K562 (cell line): ENCODE measurements around the gene IL33. TPM values are rescaled to one million over a fixed set of nuclear protein-coding genes. Genes with fewer than 3 reads are reported as not detected.

Experiments used
- ATAC-seq: fragments of 200-7000 bp; cut with Tn5 transposase; 3 replicates; pipeline ENCODE4 v1.9.1; 2020; ENCODE audit warnings: moderate library complexity
- BruUV-seq: library from RNA; stranded (reverse); fragments of 400-500 nt; replicated peaks from 2 replicates; lab custom pipeline; 2021; lab: Mats Ljungman, UMichigan
- CTCF ChIA-PET: fragments of 300-600 bp; formaldehyde crosslinking; extraction: SDS; loops from one replicate; lab custom pipeline; 2021; ENCODE audit warnings: low intra/inter-chr PET ratio; lab: Yijun Ruan, JAX
- POLR2A ChIA-PET: fragments of 300-600, 350-650 bp; sonication (Branson Sonifier 250); formaldehyde crosslinking; extraction: SDS; loops from one replicate; lab custom pipeline; 2021; ENCODE audit warnings: antibody characterized with exemption, inconsistent platforms; lab: Yijun Ruan, JAX
- DNase-seq, 4 experiments: peaks; one replicate each; pipeline versions ENCODE4 v3.0.0 to v3.0.0-alpha.2; 2011 to 2018; ENCODE audit warnings: low spot score in 3 of 4, mixed read lengths in 3 of 4; ENCODE audit errors: extremely low read depth in 1 of 4
- FAIRE-seq: peaks from 2 replicates; lab custom pipeline; 2011; peaks lifted over from hg19 to GRCh38; lab: Jason Lieb, UNC
- H2AFZ ChIP-seq: 2 replicates; pipeline ENCODE4 v1.6.0; 2011; ENCODE audit warnings: low read depth, low read length, control low read depth, inconsistent platforms
- H3K27ac ChIP-seq: fragments of 200-600 bp; 3 replicates; pipeline ENCODE4 v1.8.0; 2011; ENCODE audit warnings: low read depth, mild to moderate bottlenecking, control low read depth, inconsistent platforms, low read length, moderate library complexity, mixed read lengths; ENCODE audit errors: extremely low read depth
- H3K27me3 ChIP-seq, 2 experiments: fragments of 300-600 bp in 1 of 2; 2 replicates in 1 of 2; 3 replicates in 1 of 2; pipeline versions ENCODE4 v1.6.0 to v1.8.0; 2011; ENCODE audit warnings: inconsistent platforms in 2 of 2, low read length in 2 of 2, mild to moderate bottlenecking in 1 of 2, mixed read lengths in 1 of 2, moderate library complexity in 1 of 2; ENCODE audit not compliant: control insufficient read depth in 2 of 2, insufficient read depth in 2 of 2
- H3K36me3 ChIP-seq: fragments of 300-600 bp; 3 replicates; pipeline ENCODE4 v1.8.0; 2011; ENCODE audit warnings: mild to moderate bottlenecking, low read length, inconsistent platforms; ENCODE audit not compliant: control insufficient read depth, insufficient read depth
- H3K4me1 ChIP-seq, 2 experiments: fragments of 200-600 bp in 1 of 2; replicated peaks in 1 of 2; 2 replicates in 1 of 2; 3 replicates in 1 of 2; pipeline versions ENCODE4 v1.5.1 to v1.8.0; 2011; ENCODE audit warnings: inconsistent platforms in 2 of 2, low read length in 2 of 2, mild to moderate bottlenecking in 1 of 2, mixed read lengths in 1 of 2, moderate library complexity in 1 of 2; ENCODE audit not compliant: control insufficient read depth in 2 of 2, insufficient read depth in 2 of 2
- H3K4me2 ChIP-seq: 2 replicates; pipeline ENCODE4 v1.6.1; 2011; ENCODE audit warnings: low read length, control low read depth, inconsistent platforms, mixed read lengths; ENCODE audit not compliant: insufficient read depth
- H3K4me3 ChIP-seq: fragments of 200-600 bp; sonication (generic), shearing (Covaris generic); 2 replicates; pipeline ENCODE4 v1.5.1; 2016; ENCODE audit warnings: control low read depth, inconsistent platforms
- H3K79me2 ChIP-seq: fragments of 200-600 bp; 3 replicates; pipeline ENCODE4 v1.8.0; 2011; ENCODE audit warnings: low read length, inconsistent platforms; ENCODE audit not compliant: control insufficient read depth, insufficient read depth
- H3K9ac ChIP-seq, 2 experiments: 2 replicates each; pipeline versions ENCODE4 v1.6.0 to v1.6.1; 2011; ENCODE audit warnings: low read depth in 2 of 2, low read length in 2 of 2, control low read depth in 1 of 2, inconsistent platforms in 1 of 2, mild to moderate bottlenecking in 1 of 2, mixed read lengths in 1 of 2; ENCODE audit not compliant: insufficient read depth in 1 of 2
- H3K9me1 ChIP-seq: one replicate; pipeline ENCODE4 v1.6.0; 2011; ENCODE audit warnings: inconsistent platforms, mild to moderate bottlenecking, low read length, moderate library complexity; ENCODE audit not compliant: control insufficient read depth, insufficient read depth
- H3K9me3 ChIP-seq: replicated peaks from 2 replicates; pipeline ENCODE4 v1.5.1; 2011; ENCODE audit warnings: low read depth, low read length, inconsistent platforms; ENCODE audit not compliant: control insufficient read depth, insufficient read depth
- H4K20me1 ChIP-seq: replicated peaks from 2 replicates; pipeline ENCODE4 v1.6.1; 2011; ENCODE audit warnings: low read length, inconsistent platforms, mixed read lengths; ENCODE audit not compliant: control insufficient read depth, insufficient read depth
- CEBPB ChIP-seq: fragments of 450-650 bp; IDR thresholded peaks from 2 replicates; pipeline ENCODE4 v1.6.1; 2016; ENCODE audit warnings: missing genetic modification characterization, missing compliant biosample characterization
- CEBPG ChIP-seq, 3 experiments: fragments of 200-800 bp in 1 of 3; sonication (Bioruptor generic) in 1 of 3; sonication (generic) in 1 of 3; formaldehyde crosslinking in 1 of 3; IDR thresholded peaks in 2 of 3; conservative IDR thresholded peaks in 1 of 3; 2 replicates each; pipeline versions ENCODE4 v1.6.1 to v1.8.0; 2016 to 2022; ENCODE audit warnings: missing compliant biosample characterization in 2 of 3, missing genetic modification characterization in 2 of 3, mild to moderate bottlenecking in 1 of 3, missing genetic modification reagents in 1 of 3
- GATAD2A ChIP-seq: fragments of 450-650 bp; IDR thresholded peaks from 2 replicates; pipeline ENCODE4 v1.6.1; 2017
- NFIX ChIP-seq: fragments of 250-450 bp; sonication (Bioruptor Pico); IDR thresholded peaks from 2 replicates; pipeline ENCODE4 v1.4.0; 2020; ENCODE audit warnings: low read depth, mild to moderate bottlenecking, moderate library complexity
- RBM25 ChIP-seq: fragments of 200-400 bp; formaldehyde crosslinking; IDR thresholded peaks from 2 replicates; pipeline ENCODE4 v1.6.1; 2018; ENCODE audit warnings: low read length, low read depth, moderate library complexity; ENCODE audit not compliant: severe bottlenecking
- RUNX1 ChIP-seq: sonication (generic); IDR thresholded peaks from 2 replicates; pipeline ENCODE4 v1.6.1; 2016; ENCODE audit warnings: antibody characterized with exemption, low read depth
- WGBS: fragments of 100-300 bp; shearing (Covaris generic); methylation state at CpG from one replicate; pipeline ENCODE4 v1.1.6; 2016; ENCODE audit warnings: low coverage, mixed read lengths; ENCODE audit not compliant: insufficient coverage; ENCODE audit errors: missing lambda C conversion rate; 5-methylcytosine and 5-hydroxymethylcytosine counted together
- in situ Hi-C: fragments of 300-500 bp; cut with MboI; formaldehyde crosslinking; loops from 4 replicates; pipeline ENCODE4 v1.15.0; 2018; ENCODE audit warnings: inconsistent platforms, mixed read lengths
- intact Hi-C: fragments of 100-400 bp; cut with micrococcal nuclease; formaldehyde crosslinking; loops from 2 replicates; pipeline ENCODE4 v1.14.2; 2022
- polyA plus RNA-seq, 8 experiments: library from polyadenylated mRNA; depleted of rRNA in 4 of 8; stranded (reverse) in 5 of 8; unstranded in 3 of 8; fragments of >200 nt; fragmentation: Nextera tagmentation in 2 of 8; fragmentation: Illumina TruSeq in 1 of 8; extraction: Ambion mirVana in 2 of 8; extraction: Trizol in 1 of 8; gene quantifications; 2 replicates each; pipeline versions ENCODE4 v1.2.1 to v1.2.3, GENCODE V29; 2011 to 2014; ENCODE audit warnings: inconsistent platforms in 1 of 8, missing spikeins in 1 of 8
- total RNA-seq, 7 experiments: library from RNA; depleted of rRNA in 6 of 7; stranded (reverse); fragments of >200 nt in 6 of 7; fragmentation: Illumina TruSeq in 2 of 7; extraction: Trizol in 2 of 7; gene quantifications; 2 replicates each; pipeline versions ENCODE4 v1.2.1 to v1.2.3, GENCODE V29; 2011 to 2021; ENCODE audit warnings: low replicate concordance in 1 of 7

IL33 gene
- total and polyA plus RNA-seq, 9 of the 15 experiments (the other 6 are each of a cell fraction or from before 2014, with no cell fraction given) = not detected

DNA sequence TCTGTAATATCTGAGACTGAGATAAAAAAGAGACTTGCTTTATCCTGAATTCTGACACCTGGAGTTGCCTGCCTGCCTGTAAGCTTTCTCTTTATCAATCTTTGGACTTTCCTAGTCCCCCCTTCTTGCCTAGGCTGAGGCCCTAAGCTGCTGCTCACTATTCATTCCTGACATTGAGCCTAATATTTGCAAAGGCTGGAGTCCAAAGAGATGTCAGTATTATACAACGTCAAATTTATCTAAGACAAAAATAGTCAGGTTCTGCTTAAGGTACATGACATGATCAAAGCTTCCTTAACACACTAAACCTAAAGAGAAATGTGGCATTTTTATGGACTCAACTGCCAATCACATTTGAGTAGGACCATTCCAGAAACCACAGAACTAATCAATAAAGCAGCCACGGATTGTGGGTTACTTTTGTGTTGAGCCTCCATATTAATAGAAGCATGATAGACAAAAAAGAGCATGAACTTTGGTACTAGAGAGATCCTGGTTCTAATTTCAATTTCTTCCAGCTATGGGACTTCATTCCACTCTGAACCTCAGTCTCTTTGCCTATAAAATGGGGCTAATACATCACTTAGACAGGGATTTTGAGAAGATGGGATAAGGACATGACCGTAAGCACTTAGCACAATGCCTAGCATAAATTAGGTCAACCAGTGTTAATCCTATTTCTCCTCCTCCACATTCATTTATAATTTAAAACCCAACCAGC lies 56.1 kb downstream of the IL33 start:
- BruUV-seq = no TSS peak
- Histone ChIP-seq H3K9me3 (no peaks in the 10 kb centered on the region), H3K4me3 (no peak overlapping the region), H3K9me1 (no peaks in the 10 kb centered on the region), H3K9ac (no peak overlapping the region), H4K20me1 (no peaks in the 10 kb centered on the region), H3K79me2 (no peaks in the 10 kb centered on the region)
- no peak for ATAC-seq
- in situ Hi-C loops = no loop called here
- TF ChIP-seq NFIX (CRISPR knock-in tag) = no peak
- no peak for TF ChIP-seq GATAD2A
- TF ChIP-seq RBM25 = peak; percentile 46
- TF ChIP-seq, all 486 proteins: peak for 1
- ChIA-PET CTCF (interaction anchor here (0.6 kb wide), 1 partner anchor 16 kb away, joined by 3 read pairs; no protein-coding TSS in a partner anchor), POLR2A (interaction anchor here (0.5 kb wide), 1 partner anchor 163 kb away, joined by 3 read pairs; no protein-coding TSS in a partner anchor)
- H3K27ac ChIP-seq = no peak overlapping the region
- no peak overlapping the region for H2AFZ ChIP-seq
- no peaks in the 10 kb centered on the region for H3K27me3 ChIP-seq
- H3K4me2 ChIP-seq = no peak overlapping the region
- intact Hi-C loops = no loop called here
- FAIRE-seq (no peak), DNase-seq (no peak)
- WGBS = 6% methylated on average over 3 of the region's 3 CpGs
- no peaks in the 10 kb centered on the region for H3K4me1 ChIP-seq
- no peaks in the 10 kb centered on the region for H3K36me3 ChIP-seq

GRCh38 chr9:6272229-6272598 lies 56.6 kb downstream of the IL33 start:
- H3K36me3 ChIP-seq = no peaks in the 10 kb centered on the region
- FAIRE-seq (no peak), ATAC-seq (no peak), DNase-seq (no peak)
- no peak overlapping the region for H3K4me2 ChIP-seq
- POLR2A ChIA-PET = interaction anchor here (0.5 kb wide), 1 partner anchor 163 kb away, joined by 3 read pairs; no protein-coding TSS in a partner anchor
- no peak overlapping the region for H3K27ac ChIP-seq
- H3K9ac ChIP-seq = no peak overlapping the region
- CTCF ChIA-PET = no interaction called here
- no peak overlapping the region for H2AFZ ChIP-seq
- no peaks in the 10 kb centered on the region for H3K4me1 ChIP-seq
- H4K20me1 ChIP-seq = no peaks in the 10 kb centered on the region
- in situ Hi-C loops = no loop called here
- intact Hi-C loops = no loop called here
- BruUV-seq = no TSS peak
- H3K4me3 ChIP-seq = no peak overlapping the region
- no peaks in the 10 kb centered on the region for H3K27me3 ChIP-seq
- TF ChIP-seq RUNX1 (no peak), CEBPB (tag) (peak; percentile 54; the same call in 1 of the 2 replicates), CEBPG (CRISPR knock-in tag; IDR thresholded peaks at IDR 0.05) (no peak), CEBPG (tag; conservative IDR thresholded peaks at IDR 0.05 in 1 of 2, IDR thresholded peaks at IDR 0.05 in 1 of 2) (peak in 1 of 2 experiments; percentile 75; a peak in 2 of 4 replicates)
- no peaks in the 10 kb centered on the region for H3K9me1 ChIP-seq
- H3K79me2 ChIP-seq = no peaks in the 10 kb centered on the region
- H3K9me3 ChIP-seq = no peaks in the 10 kb centered on the region
